Stimulated activated CD4-positive, alpha-beta T cell treated with anti-CD3 and anti-CD28 coated beads, Interleukin-15, amount 100 ng/mL, for 1 hour (primary cell): ENCODE measurements around the gene SERPINH1.
A peak's percentile ranks its signal among the peaks of the same experiment; 100 is the strongest.

ENCODE experiments used
- DNase-seq, 2 donors: peaks; one replicate each; pipeline ENCODE4 v3.0.0-alpha.2; 2020; ENCODE audit warnings: low read depth in 1 of 2, low spot score in 1 of 2

Gene SERPINH1

DNA sequence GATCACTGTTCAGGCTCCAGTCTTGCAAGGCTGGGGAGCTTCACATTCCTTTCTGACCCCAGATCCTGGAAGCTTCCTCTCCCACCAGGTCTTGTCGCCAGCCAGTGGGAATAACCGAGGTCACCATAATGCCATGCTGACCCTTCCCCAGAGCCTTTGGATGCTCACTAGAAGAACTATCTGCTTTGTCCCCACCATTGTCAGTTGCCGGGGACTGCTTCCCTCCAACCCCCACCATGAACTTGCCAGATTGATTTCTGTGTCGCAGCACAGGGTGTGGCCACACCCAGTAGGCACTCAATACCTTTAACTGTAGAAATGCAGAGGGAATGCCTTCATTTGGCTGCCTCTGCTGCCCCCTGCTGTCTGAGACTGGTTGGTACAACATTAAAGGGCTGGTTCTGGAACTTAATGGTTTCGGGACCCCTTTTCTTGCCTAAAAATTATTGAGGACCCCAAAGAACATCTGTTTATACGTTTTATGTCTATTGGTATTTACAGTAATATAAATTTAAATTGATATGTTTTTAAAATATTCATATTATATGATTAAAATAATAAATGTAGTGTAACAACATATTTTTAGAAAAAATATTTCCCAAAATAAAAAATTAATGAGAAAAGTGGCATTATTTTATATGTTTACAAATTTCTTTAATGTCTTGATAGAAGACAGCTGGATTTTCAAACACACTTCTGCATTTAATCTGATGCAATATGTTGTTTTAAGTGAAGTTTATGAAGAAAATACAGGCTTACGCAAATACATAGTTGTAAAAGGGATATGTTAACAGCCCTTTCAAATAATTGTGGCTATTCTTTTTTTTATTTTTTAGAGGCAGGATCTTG, 29.6 kb upstream of the SERPINH1 start:
- peak; percentile 60 to 67 for DNase-seq

DNA sequence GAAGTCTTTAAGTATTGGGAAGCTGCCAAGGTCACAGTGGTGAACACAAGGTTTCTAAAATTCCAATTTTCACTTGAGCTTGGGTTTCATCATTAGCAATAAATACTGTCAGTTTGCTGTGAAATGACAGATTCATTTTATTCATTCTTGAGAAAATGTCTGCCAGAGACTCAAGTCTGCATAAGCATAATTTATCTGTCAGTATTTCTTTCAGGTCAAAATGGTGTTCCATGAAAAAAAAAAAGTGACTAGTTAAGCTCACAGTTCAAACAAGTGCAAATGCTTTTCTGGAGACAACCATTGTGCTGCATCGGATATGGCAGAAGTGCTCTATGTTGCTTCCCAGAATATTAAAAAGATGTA, 28.2 kb upstream of the SERPINH1 start:
- DNase-seq: no peak

DNA sequence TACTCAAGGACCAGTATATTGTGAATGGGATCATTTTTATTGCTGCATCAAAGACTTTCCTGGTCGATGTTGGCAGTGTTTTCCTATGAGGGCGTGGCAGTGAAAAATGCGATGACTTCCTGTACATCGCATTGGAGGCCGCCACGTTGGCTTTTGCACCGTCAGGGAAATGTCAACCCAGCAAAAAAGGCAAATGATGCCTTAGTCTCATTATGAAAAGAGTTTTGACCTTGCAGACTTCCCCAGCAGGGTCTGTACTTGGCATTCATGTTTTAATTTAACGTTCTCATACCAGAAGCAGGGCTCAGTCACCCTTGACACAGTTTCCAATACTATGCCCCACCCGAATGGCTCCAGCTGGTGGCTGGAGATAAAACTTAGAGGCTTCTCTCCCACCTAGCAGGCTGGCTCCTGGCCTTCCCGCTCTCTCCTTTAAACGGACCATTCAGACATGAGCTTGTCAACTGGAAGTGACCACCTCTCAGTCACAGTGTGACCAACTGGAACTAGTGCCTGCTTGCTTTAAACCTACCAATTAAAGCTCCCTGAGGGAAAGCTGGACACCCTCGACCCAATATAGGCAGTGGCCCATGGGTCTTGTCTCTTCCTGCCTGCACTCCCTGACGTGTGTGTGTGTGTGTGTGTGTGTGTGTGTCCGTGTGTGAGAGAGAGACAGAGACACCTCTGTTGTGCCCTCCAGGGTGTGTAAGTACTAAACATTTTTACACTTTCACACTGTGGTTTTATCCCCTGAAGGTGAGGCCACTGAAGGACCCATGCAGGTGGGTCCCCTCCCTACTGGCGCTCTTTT, 27.6 kb upstream of the SERPINH1 start:
- no peak for DNase-seq

DNA sequence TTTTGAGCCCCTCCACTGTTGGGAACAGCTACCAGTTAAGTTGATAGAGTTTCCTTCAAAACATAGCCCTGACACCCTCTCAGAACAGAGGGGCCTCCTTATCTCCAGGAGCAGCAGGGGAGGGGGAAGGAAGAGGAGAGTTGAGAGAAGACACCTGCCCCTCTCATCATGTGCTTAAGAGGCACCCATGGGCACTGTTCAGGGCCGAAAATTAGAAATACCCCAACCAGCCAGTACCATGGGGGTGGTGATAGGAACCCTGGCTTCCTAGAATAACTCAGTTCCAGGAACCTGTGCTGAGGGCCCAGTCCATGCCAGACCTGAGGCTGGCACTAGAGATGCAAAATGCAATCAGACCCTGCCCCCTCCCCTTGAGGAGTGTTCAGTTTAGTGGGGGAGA, 27.0 kb upstream of the SERPINH1 start:
- DNase-seq: no peak

DNA sequence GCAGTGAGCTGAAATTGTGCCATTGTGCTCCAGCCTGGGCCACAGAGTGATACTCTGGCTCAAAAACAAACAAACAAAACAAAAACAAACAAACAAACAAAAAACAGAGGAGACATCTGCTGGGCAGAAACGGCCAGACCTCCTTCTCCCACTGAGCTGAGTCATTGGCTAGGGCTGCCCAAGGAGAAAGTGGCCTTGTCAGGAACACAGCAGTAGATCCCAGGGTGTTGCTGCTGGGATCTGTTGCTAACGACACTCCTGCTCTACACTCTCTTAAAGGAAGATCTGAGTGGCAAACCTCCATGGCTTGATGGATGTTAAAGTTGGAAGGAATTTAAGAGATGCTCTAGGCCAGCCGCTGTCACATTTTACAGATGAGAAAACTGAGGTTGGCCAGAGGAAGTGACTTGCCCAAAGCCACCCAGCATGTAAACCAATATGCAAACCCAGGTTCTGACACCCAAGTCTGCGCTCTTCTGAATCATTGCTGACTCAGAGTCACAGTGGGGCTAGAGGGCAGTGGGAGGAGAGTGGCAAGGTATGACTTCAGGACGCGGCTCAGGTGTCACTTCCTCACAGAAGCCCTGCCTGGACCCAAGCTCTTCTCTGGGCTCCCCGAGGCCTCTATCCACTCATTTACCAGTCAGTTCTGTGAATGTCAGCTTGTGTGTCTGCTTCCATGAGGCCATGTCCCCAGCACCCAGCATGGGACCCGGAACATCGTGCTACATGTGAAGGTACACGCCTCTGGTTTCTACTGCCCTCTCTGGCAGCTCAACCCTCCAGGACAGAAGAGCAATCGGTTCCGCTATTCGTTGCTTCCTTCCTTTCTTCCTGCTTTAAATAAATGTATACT, 25.0 kb upstream of the SERPINH1 start:
- no peak for DNase-seq

DNA sequence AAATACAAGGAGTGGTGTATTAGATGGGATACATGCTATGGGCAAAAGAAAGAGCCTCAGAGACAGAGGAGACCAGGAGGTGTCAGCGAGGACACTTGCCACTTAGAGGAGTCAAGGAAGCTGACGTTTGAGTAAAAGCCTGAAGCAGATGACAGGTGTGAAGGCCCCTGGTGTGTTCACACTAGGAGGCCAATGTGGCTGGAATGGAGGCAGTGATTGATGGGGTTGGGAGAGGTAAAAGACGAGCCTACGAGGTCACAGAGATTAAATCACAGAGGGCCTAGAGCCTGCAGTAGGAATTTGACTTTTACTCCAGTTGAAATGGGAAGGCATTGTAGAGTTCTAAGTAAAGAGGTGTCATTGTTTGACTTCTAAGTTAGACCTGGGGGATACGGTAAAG, 24.3 kb upstream of the SERPINH1 start:
- no peak for DNase-seq

DNA sequence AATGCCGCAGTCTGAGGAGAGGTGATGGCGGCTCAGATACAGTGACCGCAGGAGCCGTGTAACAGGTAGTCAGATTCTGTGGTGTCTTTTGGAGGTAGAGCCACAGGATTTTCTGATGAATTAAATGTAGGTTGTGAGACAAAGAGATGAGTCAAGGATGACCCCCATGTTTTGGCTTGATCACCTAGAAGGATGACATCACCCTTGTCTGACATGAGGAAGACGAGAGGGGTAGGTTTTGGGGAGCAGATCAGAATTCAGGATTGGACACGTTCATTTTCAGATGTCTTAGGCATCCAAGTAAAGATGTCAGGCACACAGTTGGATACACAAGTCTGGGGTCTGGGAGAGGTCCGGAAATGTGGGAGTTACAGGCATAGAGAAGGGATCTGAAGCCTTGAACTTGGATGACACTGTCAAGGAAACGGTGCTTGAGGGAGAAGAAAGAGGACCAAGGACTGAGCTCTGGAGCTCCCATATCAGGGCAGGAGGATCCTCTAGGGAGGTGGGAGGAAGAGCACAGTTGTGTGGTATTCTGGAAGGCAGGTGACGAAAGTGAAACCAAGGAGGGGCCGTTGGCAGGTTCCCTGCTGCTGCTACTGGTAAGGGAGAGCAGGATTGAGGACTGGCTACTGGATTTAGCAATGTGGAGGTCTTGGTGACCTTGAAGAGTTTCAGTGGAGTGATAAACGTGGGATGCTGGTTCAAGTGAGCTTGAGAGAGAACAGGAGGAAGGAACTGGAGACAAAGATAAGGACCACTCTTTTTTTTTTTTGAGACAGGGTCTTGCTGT, 23.7 kb upstream of the SERPINH1 start:
- no peak for DNase-seq

DNA sequence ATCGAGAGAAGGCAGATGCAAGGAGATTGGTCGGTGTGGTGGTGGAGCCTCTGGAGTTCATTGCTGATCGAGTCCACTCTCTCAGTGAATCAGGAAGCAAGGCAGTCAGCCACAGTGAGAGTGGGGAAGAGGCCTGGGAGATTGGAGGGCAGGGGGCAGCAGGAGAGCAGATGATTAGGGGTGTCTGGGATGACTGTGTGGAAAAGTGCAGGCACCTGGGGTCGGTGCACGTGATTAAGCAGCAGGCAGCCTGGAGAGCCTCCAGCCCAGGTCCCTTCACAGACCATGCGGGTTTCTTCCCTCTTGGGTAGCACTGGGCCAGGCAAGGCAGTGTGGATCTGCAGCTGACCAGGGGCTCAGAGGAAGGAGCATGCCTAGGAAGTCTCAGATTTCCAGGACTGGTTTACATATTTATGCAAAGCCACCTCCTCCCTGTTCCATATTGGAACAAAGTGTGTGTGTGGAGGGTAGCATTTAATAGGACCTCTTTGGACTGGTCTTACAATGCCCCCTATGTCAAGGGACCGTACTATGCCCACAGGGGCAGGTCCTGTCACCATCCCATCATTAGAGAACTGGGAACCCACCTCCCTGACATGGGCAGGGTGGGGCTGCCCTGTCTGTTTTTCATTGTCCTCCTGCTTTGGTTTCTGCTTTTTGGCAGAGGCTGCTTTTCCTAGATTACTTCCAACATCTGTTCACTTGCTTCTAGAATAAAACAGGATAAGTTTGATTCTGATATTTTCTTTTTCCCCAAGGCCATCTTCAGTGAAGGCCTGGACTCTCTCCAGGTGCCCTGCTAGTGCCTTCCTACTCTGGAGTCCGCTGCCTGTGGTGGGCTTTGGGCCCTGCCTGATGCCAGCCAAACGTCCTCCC, 22.4 kb upstream of the SERPINH1 start:
- no peak for DNase-seq

DNA sequence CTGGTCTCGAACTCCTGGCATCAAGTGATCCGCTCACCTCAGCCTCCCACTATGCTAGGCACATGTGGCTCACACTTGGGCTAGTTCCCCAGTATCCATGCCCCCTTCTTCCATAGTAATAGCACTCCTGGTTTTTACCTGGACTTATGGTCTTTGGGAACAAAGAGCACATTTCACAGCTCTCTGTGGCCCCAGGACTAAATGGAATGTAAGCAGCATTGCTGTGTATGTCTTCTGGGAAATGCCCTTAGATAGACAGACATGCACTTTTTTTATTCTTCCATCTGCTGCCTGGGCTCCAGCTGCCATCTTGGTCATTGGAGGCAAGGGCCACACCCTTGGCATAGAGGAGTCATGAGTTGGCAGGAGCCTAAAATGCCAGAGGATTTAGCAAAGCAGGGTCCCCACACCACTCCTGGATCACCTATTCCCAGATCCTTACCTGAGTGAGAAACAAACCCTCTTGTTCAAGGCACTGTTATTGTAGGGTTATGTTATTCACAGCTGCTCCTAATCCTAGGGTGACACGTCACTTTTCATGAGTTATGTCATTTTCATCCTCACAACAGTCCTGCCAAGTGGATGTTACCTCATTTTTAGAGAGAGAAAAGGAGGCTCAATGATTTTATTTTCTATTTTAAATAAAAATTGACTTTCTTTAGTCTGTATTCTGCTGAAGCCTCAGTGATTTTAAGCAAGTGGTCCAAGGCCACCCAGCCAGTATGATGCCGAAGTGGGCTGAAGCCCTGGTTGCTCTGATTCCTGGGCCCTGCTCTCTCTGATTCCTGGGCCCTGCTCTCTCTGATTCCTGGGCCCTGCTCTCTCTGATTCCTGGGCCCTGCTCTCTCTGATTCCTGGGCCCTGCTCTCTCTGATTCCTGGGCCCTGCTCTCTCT, 20.6 kb upstream of the SERPINH1 start:
- DNase-seq: no peak

DNA sequence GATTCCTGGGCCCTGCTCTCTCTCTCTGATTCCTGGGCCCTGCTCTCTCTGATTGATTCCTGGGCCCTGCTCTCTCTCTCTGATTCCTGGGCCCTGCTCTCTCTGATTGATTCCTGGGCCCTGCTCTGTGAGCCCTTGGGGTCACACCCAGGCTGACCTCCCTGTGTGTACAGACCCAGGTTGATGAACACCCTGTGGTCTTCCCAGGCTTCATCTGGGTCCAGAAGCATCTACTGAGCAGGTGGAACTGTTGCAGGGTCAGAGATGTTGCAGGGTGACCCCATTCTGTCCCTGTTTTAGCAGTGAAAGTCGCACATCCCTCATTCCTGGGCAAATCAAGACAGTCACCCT, 20.0 kb upstream of the SERPINH1 start:
- no peak for DNase-seq

DNA sequence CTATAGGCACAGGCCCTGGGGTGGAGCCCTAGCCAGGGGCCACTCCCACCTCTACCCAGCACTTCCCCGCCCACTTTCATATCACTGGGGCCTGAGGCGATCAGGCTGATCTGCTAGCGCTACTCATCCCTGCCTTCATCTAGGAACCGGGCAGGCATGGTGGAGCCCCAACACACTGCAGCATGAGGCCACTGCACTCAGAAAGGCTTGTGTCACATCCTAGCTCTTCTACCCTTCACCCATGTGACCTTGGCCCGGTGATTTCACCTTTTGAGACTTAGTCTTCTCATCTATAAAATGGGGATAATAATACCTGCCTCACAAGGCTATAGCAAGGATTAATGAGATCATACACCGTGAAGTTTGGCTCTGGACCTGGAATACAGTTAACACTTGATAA, 18.2 kb upstream of the SERPINH1 start:
- DNase-seq: no peak

DNA sequence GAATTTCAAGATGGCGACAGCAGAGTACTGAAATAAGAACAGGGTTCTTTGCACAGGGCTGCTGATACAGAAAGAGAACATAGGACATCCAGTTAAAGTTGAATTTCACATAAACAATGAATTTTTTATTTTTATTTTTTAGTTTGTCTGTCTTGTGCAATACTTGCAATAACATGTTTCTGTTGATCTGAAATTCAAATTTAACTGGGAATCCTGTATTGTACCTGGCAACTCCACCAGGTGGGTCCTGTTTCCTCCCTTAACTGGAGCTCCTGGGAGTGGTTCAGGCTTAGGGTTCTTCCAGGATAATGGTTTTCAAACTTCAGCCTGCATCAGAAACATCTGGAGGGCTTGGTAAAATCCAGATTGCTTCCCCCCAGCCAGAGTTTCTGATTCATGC, 14.9 kb upstream of the SERPINH1 start:
- no peak for DNase-seq

DNA sequence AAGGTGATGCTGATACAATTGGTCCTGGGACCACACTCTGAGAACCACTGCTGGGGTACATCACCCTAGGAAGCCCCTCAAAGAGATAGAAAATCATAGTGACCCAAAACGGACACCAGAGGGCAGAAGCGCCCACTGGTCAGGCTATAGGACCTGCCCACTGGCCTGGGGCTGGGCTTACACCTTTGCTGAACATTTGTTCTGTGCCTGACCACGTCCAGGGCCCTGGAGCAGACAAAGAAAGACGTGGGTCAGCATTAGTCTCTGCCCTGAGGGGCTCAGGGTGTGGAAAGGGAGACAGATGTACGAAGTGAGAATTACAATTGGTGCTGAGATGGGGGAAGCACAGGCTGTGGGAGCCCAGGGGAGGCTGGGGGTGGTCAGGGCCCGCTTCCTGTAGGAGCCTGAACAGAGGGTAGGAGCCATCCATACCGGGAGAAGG, 14.4 kb upstream of the SERPINH1 start:
- no peak for DNase-seq

DNA sequence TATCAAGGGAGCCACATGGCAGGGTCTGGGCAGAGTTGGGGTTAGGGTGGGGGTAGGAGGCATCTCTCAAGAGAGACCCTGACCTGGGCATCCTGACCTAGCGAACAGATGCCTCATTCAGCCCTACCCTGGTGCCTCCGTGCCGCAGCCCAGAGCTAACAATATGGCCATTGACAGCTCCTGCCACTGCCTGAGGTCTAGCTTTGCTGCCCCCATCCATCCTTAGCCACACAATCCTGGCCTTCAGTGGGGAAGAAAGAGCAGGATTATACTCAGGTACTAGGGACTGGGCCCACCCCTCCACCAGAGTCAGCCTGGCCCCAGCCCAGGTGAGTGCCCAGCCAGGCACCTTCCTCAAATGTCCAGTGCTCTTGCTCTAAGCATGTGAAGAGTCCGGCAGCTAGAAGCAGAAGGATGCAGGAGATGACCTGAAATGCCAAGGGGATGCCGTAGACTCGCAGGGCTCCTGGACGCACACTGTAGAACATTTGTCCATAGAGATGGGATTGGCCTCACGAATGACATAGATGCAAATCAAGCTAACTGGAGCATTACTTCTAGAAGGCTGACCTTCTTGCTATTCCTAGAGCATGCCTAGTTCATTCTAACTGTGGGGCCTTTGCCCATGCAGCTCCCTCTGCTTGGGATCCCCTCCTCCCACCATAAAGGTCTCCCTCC, 13.3 kb upstream of the SERPINH1 start:
- no peak for DNase-seq

DNA sequence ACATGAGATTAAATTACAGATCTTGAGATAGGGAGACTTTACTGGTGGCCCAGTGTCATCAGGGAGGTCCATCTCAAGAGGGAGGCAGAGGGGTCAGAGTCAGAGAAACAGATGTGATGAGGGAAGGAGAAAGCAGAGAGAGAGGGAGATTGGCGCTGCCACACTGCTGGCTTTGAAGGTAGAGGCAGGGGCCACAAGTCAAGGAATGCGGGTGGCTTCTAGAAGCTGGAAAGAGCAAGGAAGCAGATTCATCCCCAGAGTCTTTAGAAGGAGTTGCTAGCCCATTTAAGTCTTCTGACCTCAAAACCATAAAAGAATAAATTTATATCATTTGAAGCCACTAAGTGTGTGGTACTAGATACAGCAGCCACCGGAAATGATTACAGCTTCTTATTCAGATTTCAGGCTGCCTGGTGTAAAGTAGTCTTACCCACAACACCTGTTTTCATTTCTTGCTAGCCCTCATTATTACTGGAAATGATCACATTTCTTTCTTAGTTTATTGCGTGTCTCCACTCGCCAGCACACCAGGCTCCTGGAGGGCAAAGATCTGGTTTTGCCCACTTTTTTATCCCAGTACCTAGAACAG, 12.6 kb upstream of the SERPINH1 start:
- no peak for DNase-seq

DNA sequence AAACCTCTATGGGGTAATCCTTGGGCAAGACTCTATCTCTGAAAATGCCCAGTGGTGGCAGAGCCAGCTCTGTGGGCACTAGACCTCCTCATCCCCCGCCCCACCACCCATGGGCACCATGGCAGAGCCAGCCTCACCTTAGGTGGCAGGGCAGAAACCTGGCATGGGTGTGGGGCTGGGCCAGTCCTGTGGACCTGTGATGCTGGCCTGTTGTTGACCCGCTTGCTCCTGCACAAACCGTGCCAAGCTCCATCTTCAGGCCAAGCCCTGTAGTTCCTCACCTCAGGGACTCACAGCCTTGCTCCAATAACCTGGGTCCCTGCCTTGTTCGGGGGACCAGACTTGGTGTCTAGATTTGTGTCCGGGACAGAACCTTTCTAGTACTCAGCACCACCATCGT, 8.9 kb upstream of the SERPINH1 start:
- DNase-seq: no peak

DNA sequence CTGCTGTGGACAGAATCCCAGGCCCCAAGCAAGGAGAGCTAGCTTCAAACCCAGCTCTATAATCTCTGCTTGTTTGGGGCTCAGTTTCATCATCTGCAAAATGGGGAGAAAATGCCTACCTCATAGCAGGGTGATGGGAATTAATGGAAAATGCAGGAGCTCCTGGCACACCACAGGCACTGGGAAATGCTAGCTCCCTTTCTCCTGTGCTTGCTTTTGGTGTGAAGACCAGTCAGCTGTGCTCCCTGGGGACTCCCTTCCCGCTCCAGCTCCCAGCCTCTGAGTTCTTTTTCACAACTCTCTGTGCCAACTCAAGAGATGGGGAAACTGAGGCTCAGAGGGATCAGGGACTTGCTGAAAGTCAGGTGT, 8.2 kb upstream of the SERPINH1 start:
- no peak for DNase-seq
